Endothelial cell of umbilical vein (primary cell): Measurements from ENCODE around the gene NPTN. TPM values are rescaled to one million over a fixed set of nuclear protein-coding genes. Genes with fewer than 3 reads are reported as not detected.

Experiments
- BruUV-seq: library from RNA; stranded (reverse); fragments of 400-500 nt; replicated peaks from 2 replicates; lab custom pipeline; 2021; lab: Mats Ljungman, UMichigan
- CTCF ChIA-PET: fragments of 300-600, 350-600 bp; sonication (Branson Sonifier 250); formaldehyde crosslinking; loops from one replicate; lab custom pipeline; 2021; ENCODE audit warnings: antibody characterized with exemption, inconsistent platforms; lab: Charles Lee
- POLR2A ChIA-PET: fragments of 300-600, 350-600 bp; sonication (Branson Sonifier 250); formaldehyde crosslinking; loops from one replicate; lab custom pipeline; 2021; ENCODE audit warnings: antibody characterized with exemption, inconsistent platforms; lab: Charles Lee
- DNase-seq: peaks from one replicate; pipeline ENCODE4 v3.0.0-alpha.2; 2011; ENCODE audit warnings: low read depth, low spot score
- FAIRE-seq: peaks from 2 replicates; lab custom pipeline; 2011; peaks lifted over from hg19 to GRCh38; lab: Jason Lieb, UNC
- H2AFZ ChIP-seq: 2 replicates; pipeline ENCODE4 v1.6.0; 2012; ENCODE audit warnings: low read depth, low read length, control low read depth, inconsistent platforms
- H3K27ac ChIP-seq: 2 replicates; pipeline ENCODE4 v1.5.1; 2011; ENCODE audit warnings: low read depth, mild to moderate bottlenecking, control low read depth, low read length, moderate library complexity; ENCODE audit not compliant: insufficient read depth
- H3K27me3 ChIP-seq, 2 experiments: 2 replicates each; pipeline versions ENCODE4 v1.6.0 to v1.6.1; 2011; ENCODE audit warnings: low read length in 2 of 2, mixed read lengths in 1 of 2; ENCODE audit not compliant: control insufficient read depth in 2 of 2, insufficient read depth in 2 of 2
- H3K36me3 ChIP-seq, 2 experiments: 2 replicates in 1 of 2; 3 replicates in 1 of 2; pipeline ENCODE4 v1.5.1; 2011; ENCODE audit warnings: low read length in 2 of 2, mild to moderate bottlenecking in 1 of 2, moderate library complexity in 1 of 2; ENCODE audit not compliant: control insufficient read depth in 2 of 2, insufficient read depth in 2 of 2; ENCODE audit errors: extremely low read depth in 1 of 2
- H3K4me1 ChIP-seq: 3 replicates; pipeline ENCODE4 v1.5.1; 2011; ENCODE audit warnings: mild to moderate bottlenecking, low read length; ENCODE audit not compliant: control insufficient read depth, insufficient read depth; ENCODE audit errors: extremely low read depth
- H3K4me2 ChIP-seq: 2 replicates; pipeline ENCODE4 v1.6.1; 2011; ENCODE audit warnings: low read length, control low read depth, mixed read lengths; ENCODE audit not compliant: insufficient read depth
- H3K4me3 ChIP-seq, 3 experiments: fragments of 200-600 bp in 1 of 3; sonication (generic), shearing (Covaris generic) in 1 of 3; replicated peaks in 1 of 3; 2 replicates each; pipeline ENCODE4 v1.5.1; 2011 to 2016; ENCODE audit warnings: control low read depth in 3 of 3, low read length in 3 of 3, mild to moderate bottlenecking in 2 of 3, inconsistent platforms in 1 of 3, low read depth in 1 of 3, moderate library complexity in 1 of 3; ENCODE audit not compliant: insufficient read depth in 1 of 3
- H3K79me2 ChIP-seq: 2 replicates; pipeline ENCODE4 v1.6.0; 2012; ENCODE audit warnings: low read length, inconsistent platforms; ENCODE audit not compliant: control insufficient read depth, insufficient read depth
- H3K9ac ChIP-seq: replicated peaks from 2 replicates; pipeline ENCODE3; 2011; ENCODE audit warnings: low read length, control low read depth; ENCODE audit not compliant: insufficient read depth; ENCODE audit errors: extremely low read depth
- H3K9me1 ChIP-seq: replicated peaks from 3 replicates; pipeline ENCODE4 v1.6.0; 2011; ENCODE audit warnings: mild to moderate bottlenecking, low read length; ENCODE audit not compliant: control insufficient read depth, insufficient read depth; ENCODE audit errors: extremely low read depth
- H3K9me3 ChIP-seq: replicated peaks from 2 replicates; pipeline ENCODE4 v1.5.1; 2012; ENCODE audit warnings: low read length, inconsistent platforms; ENCODE audit not compliant: control insufficient read depth, insufficient read depth
- H4K20me1 ChIP-seq: replicated peaks from 2 replicates; pipeline ENCODE3; 2011; ENCODE audit warnings: mild to moderate bottlenecking, low read length; ENCODE audit not compliant: control insufficient read depth, insufficient read depth; ENCODE audit errors: extremely low read depth
- EZH2 ChIP-seq: IDR thresholded peaks from 2 replicates; pipeline ENCODE4 v1.6.1; 2012; ENCODE audit warnings: borderline replicate concordance, low read depth, mild to moderate bottlenecking, moderate library complexity, low read length, inconsistent platforms; ENCODE audit not compliant: severe bottlenecking
- FOS ChIP-seq: IDR thresholded peaks from 2 replicates; pipeline ENCODE4 v1.6.1; 2011; ENCODE audit warnings: mild to moderate bottlenecking, low read length, moderate library complexity, borderline replicate concordance; ENCODE audit not compliant: insufficient read depth
- GATA2 ChIP-seq: IDR thresholded peaks from 2 replicates; pipeline ENCODE4 v1.7.0; 2011; ENCODE audit warnings: low read depth, mild to moderate bottlenecking, moderate library complexity, mixed read lengths, low read length; ENCODE audit not compliant: insufficient read length, insufficient read depth
- JUN ChIP-seq: IDR thresholded peaks from 2 replicates; pipeline ENCODE4 v1.6.1; 2011; ENCODE audit warnings: borderline replicate concordance, low read depth; ENCODE audit not compliant: insufficient read length, insufficient read depth
- MYC ChIP-seq: IDR thresholded peaks from one replicate; pipeline ENCODE4 v1.6.1; 2011; ENCODE audit warnings: mild to moderate bottlenecking, low read depth, low read length
- POLR2A ChIP-seq: IDR thresholded peaks from 2 replicates; pipeline ENCODE4 v1.6.1; 2012; ENCODE audit warnings: low read depth, mild to moderate bottlenecking, control low read depth, low read length
- POLR2AphosphoS5 ChIP-seq: IDR thresholded peaks from 2 replicates; pipeline ENCODE4 v1.6.1; 2012; ENCODE audit warnings: low read depth, mild to moderate bottlenecking, control low read depth, low read length, moderate library complexity; ENCODE audit not compliant: insufficient read depth
- dilution Hi-C: fragments of 300-500 bp; cut with MboI; formaldehyde crosslinking; loops from one replicate; pipeline ENCODE4 v1.15.0; 2019; ENCODE audit warnings: low sequenced_read_pairs; ENCODE audit not compliant: extremely low pct_ligation_motif_present
- intact Hi-C: fragments of 100-400 bp; cut with micrococcal nuclease; formaldehyde crosslinking; loops from one replicate; pipeline ENCODE4 v1.10.0; 2022
- polyA plus RNA-seq, 4 experiments: library from polyadenylated mRNA; depleted of rRNA in 3 of 4; stranded (reverse) in 3 of 4; unstranded in 1 of 4; fragments of >200 nt; gene quantifications; 2 replicates each; pipeline versions ENCODE4 v1.2.1 to v1.2.3, GENCODE V29; 2011 to 2012; ENCODE audit warnings: missing spikeins in 1 of 4
- total RNA-seq: library from RNA; stranded (reverse); gene quantifications from 2 replicates; pipeline ENCODE4 v1.2.3, GENCODE V29; 2021
- TF ChIP-seq, protein P1 (sequence below), 2 donors: IDR thresholded peaks; 1 replicate in 1 of 2; 2 replicates in 1 of 2; pipeline ENCODE4 v1.5.1; 2011; ENCODE audit warnings: low read length in 2 of 2, mild to moderate bottlenecking in 2 of 2, moderate library complexity in 2 of 2, control low read depth in 1 of 2, inconsistent platforms in 1 of 2, low read depth in 1 of 2; ENCODE audit not compliant: insufficient read depth in 1 of 2; ENCODE audit errors: extremely low read depth in 1 of 2
- TF ChIP-seq, protein P2 (sequence below): IDR thresholded peaks from 2 replicates; pipeline ENCODE4 v1.6.1; 2011; ENCODE audit not compliant: insufficient read depth, insufficient read length

The NPTN gene
- total and polyA plus RNA-seq, 2 donors (not counting 3 experiments of a cell fraction or from before 2014, with no cell fraction given) = 77.4 to 81.3 TPM

DNA sequence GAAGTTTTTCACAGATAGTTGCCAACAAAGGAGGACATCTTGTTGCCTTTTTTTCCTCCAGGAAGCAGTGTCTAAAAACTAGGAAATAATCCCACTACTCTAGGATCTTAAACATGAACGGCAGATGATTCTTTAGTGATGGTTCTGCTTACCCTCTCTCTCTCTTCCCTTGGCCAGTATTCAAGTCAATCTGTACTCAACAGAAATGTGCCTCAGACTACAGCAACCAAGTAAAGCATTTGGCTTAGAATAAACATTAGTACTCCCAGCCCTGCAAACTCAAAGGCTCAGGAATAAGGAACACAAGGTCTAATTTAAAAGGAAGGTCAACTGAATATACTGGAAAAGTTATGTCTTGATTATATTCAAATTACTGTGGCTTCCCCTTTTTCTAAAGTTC lies 8.7 kb downstream of the NPTN start:
- H2AFZ ChIP-seq = no peak overlapping the region
- H3K27ac ChIP-seq = no peak overlapping the region
- no peak for TF ChIP-seq MYC
- TF ChIP-seq JUN = no peak
- no peak for TF ChIP-seq EZH2
- TF ChIP-seq, protein P1, sequence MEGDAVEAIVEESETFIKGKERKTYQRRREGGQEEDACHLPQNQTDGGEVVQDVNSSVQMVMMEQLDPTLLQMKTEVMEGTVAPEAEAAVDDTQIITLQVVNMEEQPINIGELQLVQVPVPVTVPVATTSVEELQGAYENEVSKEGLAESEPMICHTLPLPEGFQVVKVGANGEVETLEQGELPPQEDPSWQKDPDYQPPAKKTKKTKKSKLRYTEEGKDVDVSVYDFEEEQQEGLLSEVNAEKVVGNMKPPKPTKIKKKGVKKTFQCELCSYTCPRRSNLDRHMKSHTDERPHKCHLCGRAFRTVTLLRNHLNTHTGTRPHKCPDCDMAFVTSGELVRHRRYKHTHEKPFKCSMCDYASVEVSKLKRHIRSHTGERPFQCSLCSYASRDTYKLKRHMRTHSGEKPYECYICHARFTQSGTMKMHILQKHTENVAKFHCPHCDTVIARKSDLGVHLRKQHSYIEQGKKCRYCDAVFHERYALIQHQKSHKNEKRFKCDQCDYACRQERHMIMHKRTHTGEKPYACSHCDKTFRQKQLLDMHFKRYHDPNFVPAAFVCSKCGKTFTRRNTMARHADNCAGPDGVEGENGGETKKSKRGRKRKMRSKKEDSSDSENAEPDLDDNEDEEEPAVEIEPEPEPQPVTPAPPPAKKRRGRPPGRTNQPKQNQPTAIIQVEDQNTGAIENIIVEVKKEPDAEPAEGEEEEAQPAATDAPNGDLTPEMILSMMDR (IDR thresholded peaks at IDR 0.05; ENCODE audit: extremely low read depth in 1 of 2, insufficient read depth in 1 of 2, low read depth in 1 of 2, low read length in 2 of 2) = no peak
- no peak for TF ChIP-seq GATA2
- no peak for TF ChIP-seq FOS
- TF ChIP-seq POLR2AphosphoS5 = no peak
- TF ChIP-seq POLR2A = no peak
- TF ChIP-seq, protein P2, sequence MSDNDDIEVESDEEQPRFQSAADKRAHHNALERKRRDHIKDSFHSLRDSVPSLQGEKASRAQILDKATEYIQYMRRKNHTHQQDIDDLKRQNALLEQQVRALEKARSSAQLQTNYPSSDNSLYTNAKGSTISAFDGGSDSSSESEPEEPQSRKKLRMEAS = no peak
- no peaks in the 10 kb centered on the region for H3K36me3 ChIP-seq
- no peak overlapping the region for H3K4me2 ChIP-seq
- peaks cover 86% of the 10 kb centered on the region for H3K79me2 ChIP-seq
- dilution Hi-C loops = no loop called here
- no peak for DNase-seq
- CTCF ChIA-PET = interaction anchor here (3.0 kb wide), 1 partner anchor 11 kb away, joined by 21 read pairs; no protein-coding TSS in a partner anchor
- intact Hi-C loops = no loop called here
- H3K9me3 ChIP-seq = no peaks in the 10 kb centered on the region
- no peak overlapping the region for H3K9ac ChIP-seq
- FAIRE-seq = no peak
- H3K4me1 ChIP-seq = no peaks in the 10 kb centered on the region
- no peak overlapping the region for H3K4me3 ChIP-seq
- BruUV-seq = no TSS peak
- peaks cover 24% of the 10 kb centered on the region for H4K20me1 ChIP-seq
- POLR2A ChIA-PET = no interaction called here
- H3K9me1 ChIP-seq = peaks cover 3% of the 10 kb centered on the region
- no peaks in the 10 kb centered on the region for H3K27me3 ChIP-seq
